ENCODE measurements around the gene RABAC1. TPM values are rescaled to one million over a fixed set of nuclear protein-coding genes. Genes with fewer than 3 reads are reported as not detected.
"Not testable (repeated sequence)": the region's sequence is repeated elsewhere in the genome, so short reads cannot be mapped to it uniquely, and the experiment has no call there.

RABAC1 gene
- total RNA-seq, 1 donor, result 105 TPM

- no peak for DNase-seq (ENCODE audit: low read depth)
- TF ChIP-seq CTCF (IDR thresholded peaks at IDR 0.05; ENCODE audit: insufficient read depth, low read depth, low read length), result no peak
Measured at GRCh38 chr19:41945135-41945766, 13.9 kb downstream of the RABAC1 start.

GRCh38 chr19:41944336-41944735, 14.8 kb downstream of the RABAC1 start:
- TF ChIP-seq CTCF (IDR thresholded peaks at IDR 0.05; ENCODE audit: insufficient read depth, low read depth, low read length), result no peak
- no peak for DNase-seq (ENCODE audit: low read depth)

More at GRCh38 chr19:41945135-41945766, 13.9 kb downstream of the RABAC1 start:
- H3K4me3 ChIP-seq (ENCODE audit: low read depth, low read length), result no peak overlapping the region

GRCh38 chr19:41941410-41942202, 17.5 kb downstream of the RABAC1 start:
- H3K4me3 ChIP-seq (ENCODE audit: low read depth, low read length), result no peak overlapping the region
- no peak for DNase-seq (ENCODE audit: low read depth)
- no peak for TF ChIP-seq CTCF (IDR thresholded peaks at IDR 0.05; ENCODE audit: insufficient read depth, low read depth, low read length)

More at GRCh38 chr19:41944336-41944735, 14.8 kb downstream of the RABAC1 start:
- no peak overlapping the region for H3K4me3 ChIP-seq (ENCODE audit: low read depth, low read length)

- DNase-seq (ENCODE audit: low read depth), result no peak
- TF ChIP-seq CTCF (IDR thresholded peaks at IDR 0.05; ENCODE audit: insufficient read depth, low read depth, low read length), result no peak
- H3K4me3 ChIP-seq (ENCODE audit: low read depth, low read length), result peak overlapping the region; percentile 68
Measured at GRCh38 chr19:41940731-41941409, 18.3 kb downstream of the RABAC1 start.

- no peak for TF ChIP-seq CTCF (IDR thresholded peaks at IDR 0.05; ENCODE audit: insufficient read depth, low read depth, low read length)
- H3K4me3 ChIP-seq (ENCODE audit: low read depth, low read length), result peak overlapping the region; percentile 68
- peak; percentile 18 for DNase-seq (ENCODE audit: low read depth)
Measured at GRCh38 chr19:41939861-41940730, 19.0 kb downstream of the RABAC1 start.

- not testable (repeated sequence) for H3K4me3 ChIP-seq (ENCODE audit: low read depth, low read length); DNase-seq (ENCODE audit: low read depth)
Measured at GRCh38 chr19:41939209-41939608, 19.9 kb downstream of the RABAC1 start.
